ENCODE data around the gene COL6A1.
A peak's percentile ranks its signal among the peaks of the same experiment; 100 is the strongest.

COL6A1 gene

GRCh38 chr21:45981151-45982091 is at the start of gene COL6A1:
TSS of gene COL6A1 (plus strand) at chr21:45981770. CDS start at chr21:45981851, 81 bp downstream.
- peak; percentile 48 to 61 for DNase-seq

- no peak for DNase-seq
These were observed 48.6 kb upstream of the COL6A1 start for GRCh38 chr21:45932922-45933502.

- no peak for DNase-seq
These were observed 47.5 kb upstream of the COL6A1 start for GRCh38 chr21:45934085-45934484.

GRCh38 chr21:45934554-45934953 is 47.0 kb upstream of the COL6A1 start:
- no peak for DNase-seq

- DNase-seq: no peak
These were observed 45.9 kb upstream of the COL6A1 start for GRCh38 chr21:45935628-45936027.

GRCh38 chr21:45937721-45938452 is 43.7 kb upstream of the COL6A1 start:
- DNase-seq: no peak

GRCh38 chr21:45938453-45938755 is 43.2 kb upstream of the COL6A1 start:
- DNase-seq: no peak

- no peak for DNase-seq
These were observed 42.6 kb upstream of the COL6A1 start for GRCh38 chr21:45938811-45939520.

GRCh38 chr21:45939521-45940045 is 42.0 kb upstream of the COL6A1 start:
- DNase-seq: no peak

GRCh38 chr21:45940091-45940490 is 41.5 kb upstream of the COL6A1 start:
- DNase-seq: no peak

- DNase-seq: no peak
These were observed 40.8 kb upstream of the COL6A1 start for GRCh38 chr21:45940621-45941337.

- DNase-seq: no peak
These were observed 40.2 kb upstream of the COL6A1 start for GRCh38 chr21:45941338-45941710.

GRCh38 chr21:45941717-45942546 is 39.6 kb upstream of the COL6A1 start:
- no peak for DNase-seq

- no peak for DNase-seq
These were observed 38.6 kb upstream of the COL6A1 start for GRCh38 chr21:45942755-45943629.

GRCh38 chr21:45943630-45944540 is 37.7 kb upstream of the COL6A1 start:
- DNase-seq: no peak

- no peak for DNase-seq
These were observed 37.0 kb upstream of the COL6A1 start for GRCh38 chr21:45944601-45945000.

- no peak for DNase-seq
These were observed 36.3 kb upstream of the COL6A1 start for GRCh38 chr21:45945066-45945867.

- no peak for DNase-seq
These were observed 35.7 kb upstream of the COL6A1 start for GRCh38 chr21:45945868-45946210.

All from hippocampal formation (tissue), 2 donors.